GM19455 (cell line): Measurements from ENCODE around the gene SIK3.
A peak's percentile ranks its signal among the peaks of the same experiment; 100 is the strongest.

Source experiments
- ATAC-seq: cut with Tn5 transposase; IDR thresholded peaks from one replicate; pipeline ENCODE4 v1.9.1; 2021; ENCODE audit not compliant: unreplicated experiment

SIK3 gene

DNA sequence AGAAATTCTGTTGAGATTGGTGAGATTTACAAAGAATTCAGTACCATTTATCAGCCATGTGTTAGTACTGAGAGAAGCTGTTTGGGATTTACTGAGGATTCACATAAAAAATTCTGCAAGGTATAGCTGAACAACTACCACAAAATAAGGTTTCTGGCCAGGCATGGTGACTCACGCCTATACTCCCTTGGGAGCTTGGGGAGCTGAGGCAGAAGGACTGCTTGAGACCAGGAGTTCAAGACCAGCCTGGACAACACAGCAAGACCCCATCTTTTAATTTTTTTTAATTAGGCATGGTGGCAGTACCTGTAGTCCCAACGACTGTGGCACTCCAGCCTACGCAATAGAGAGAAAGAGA is 86.7 kb downstream of the SIK3 start:
- ATAC-seq, result no peak

DNA sequence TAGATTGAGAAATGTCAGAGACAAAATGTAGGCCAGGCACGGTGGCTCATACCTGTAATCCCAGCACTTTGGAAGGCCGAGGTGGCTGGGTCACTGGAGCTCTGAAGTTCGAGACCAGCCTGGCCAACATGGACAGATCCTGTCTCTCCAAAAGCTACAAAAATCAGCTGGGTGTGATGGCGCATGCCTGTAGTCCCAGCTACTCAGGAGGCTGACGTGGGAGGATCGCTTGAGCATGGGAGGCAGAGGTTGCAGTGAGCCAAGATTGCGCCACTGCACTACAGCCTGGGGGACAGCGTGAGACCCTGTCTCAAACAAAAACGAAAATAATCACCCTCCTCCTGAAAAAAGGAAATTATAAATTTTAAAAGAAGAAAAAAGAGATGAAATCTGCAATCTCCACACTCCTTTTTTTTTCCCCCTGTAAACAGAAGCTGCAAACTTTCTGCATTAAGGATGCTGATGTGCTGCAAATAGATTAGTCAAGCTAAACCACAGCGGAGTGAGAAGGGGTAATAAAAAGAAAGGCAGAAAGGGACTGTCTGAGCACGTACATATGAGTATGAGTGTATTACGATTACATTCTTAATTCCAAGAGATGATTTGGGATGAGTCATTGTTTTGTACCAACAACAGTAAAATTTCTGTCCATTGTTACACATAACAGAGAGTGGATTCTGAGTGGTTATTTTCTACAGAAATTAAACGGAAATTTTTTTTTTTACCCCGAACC is 87.3 kb downstream of the SIK3 start:
- no peak for ATAC-seq

DNA sequence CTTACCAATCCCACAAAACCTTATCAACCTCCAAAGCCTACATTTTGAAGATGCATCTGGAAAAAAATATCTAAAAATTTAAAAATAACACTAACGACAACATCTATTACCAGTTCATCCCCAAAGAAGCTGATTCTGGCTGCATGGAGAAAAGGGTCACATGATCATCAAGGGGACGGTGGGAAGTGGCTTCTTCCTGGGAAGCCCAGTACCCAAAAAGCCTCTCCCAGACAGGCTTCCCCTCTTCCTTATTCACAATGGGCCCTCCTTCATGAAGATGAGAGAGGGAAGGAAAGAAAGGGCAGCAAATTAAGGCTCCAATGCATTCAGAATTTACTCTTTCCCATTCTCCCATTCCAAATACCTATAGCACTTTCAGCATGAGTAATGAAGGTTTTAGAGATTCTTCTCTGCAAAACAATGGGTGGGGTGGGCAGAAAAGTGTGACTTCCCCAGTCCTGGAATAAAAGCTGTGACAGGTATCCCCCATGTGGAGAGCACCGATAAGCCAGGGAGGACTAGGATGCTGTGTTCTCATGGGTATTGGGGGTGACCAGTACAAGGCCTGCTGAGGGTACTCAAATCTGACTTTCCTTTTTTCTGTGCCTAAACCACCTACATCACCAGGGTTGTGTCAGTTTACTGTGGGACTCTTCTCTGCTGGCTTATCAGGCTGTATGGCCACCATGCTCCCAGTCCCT is 88.2 kb downstream of the SIK3 start:
- ATAC-seq, result no peak

DNA sequence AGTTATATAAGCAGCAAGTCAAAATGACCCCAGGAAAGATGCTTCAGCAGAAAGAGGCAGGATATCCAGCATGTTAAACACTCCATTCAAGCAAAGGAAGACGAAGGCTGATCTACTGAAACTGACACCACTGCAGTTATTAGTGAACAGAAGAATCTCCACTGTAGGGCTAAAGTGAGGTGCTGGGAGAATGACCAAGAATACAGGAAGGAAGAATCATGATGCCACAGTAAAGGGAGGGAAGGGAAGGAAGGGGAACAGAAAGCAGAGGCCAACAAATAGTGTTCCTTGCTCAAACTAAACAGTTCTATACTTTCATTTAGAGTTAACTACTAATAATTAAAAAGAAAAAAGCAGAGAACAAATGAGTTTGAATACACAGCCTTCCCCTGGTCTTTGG is 92.5 kb downstream of the SIK3 start:
- ATAC-seq, result no peak

DNA sequence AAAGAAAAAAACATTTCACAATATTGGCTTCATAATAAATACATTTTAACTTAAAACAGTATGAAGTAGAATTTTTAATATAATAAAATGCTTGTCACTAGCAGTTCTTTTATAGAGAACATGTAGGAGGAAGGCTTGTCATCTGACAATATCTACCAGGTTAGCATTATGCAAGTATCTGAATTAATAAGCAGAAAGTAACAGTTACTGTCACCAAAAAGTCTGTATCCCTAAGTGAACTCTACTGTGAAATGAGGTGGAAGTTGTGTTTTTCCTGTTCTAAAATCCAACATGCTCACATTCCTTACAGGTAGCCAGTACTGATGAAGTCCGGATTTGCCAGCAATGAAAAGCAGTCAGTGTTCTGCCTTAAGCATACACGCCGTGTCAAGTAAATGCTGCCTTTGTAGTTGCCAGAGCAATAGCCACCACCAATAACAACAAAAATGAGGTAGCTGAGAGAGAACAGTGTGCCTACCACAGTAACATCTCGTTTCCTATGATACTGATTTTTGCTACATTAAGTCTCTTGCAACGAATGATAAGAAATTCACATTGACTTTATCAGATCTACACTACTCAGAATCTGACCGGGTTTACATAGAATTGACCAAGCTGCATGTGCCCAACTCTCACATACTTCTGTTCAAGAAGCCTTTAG is 95.5 kb downstream of the SIK3 start:
- ATAC-seq, result no peak

DNA sequence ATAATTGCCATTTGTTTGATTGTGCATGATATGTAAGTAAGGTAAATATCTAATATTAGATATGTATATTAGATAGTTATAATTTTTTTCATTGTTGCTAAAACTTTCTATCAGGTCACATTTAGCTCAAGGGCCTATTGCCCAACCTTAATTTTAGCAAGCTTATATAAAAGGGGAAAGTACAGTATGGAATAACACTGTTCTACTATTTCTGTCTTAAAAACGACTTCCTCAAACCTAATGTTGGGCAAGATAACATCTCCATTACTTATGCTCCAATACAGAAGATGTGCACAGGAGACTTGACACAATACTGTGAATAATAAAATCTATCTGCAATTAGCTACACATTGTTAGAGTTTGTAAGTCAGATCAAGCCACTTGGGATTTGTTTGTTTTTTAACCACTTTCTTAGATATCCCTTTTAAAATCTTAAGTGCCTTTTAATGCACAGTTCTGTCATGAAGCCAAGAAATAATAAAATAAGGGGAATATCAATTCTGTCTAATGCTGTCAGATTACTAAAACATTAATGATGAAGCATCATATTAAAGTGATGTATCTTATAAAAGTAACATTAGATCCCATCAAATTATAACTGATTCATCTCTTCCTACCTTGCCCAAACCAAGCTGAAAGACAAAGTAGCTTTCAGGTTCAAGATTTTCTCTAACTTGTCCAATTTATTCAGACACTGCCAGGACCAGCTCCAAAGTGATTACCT is 98.1 kb downstream of the SIK3 start:
- ATAC-seq, result no peak

DNA sequence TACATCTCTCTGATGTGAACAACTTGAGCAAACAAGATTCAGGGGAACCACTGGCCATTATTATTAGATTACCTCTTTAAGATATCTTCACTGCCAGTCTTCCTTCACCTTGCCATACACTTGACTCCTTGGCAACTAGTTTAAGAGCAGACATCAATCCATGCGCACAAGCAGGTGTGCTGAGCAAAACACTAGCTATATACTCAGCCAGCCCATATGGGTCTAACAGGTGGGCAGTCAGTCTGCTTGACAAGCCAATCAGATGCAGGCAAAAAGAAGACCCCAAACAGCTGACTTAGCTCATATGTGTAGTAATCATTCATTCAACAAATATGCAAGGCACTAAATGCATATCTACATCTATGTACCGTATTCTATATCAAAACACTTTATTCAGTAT is 101.2 kb downstream of the SIK3 start:
- no peak for ATAC-seq

DNA sequence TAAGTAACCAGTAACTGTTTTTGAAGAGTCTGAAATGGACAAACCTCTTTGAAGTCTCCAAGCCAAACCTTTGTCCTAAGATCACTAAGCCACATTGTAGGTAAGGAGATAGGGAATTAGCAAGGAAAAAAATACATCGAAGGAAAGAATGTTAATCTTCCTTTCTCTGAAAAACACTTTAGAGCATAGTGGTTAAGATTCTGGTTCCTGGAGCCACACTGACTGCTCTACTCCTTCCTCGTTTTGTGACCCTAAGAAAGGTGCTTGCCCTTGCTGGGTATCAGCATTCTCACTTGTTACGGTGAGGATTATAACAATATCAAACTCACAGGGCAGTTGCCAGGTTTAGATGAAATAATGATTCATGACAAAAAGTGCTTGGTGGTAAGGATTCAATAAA is 104.0 kb downstream of the SIK3 start:
- no peak for ATAC-seq

DNA sequence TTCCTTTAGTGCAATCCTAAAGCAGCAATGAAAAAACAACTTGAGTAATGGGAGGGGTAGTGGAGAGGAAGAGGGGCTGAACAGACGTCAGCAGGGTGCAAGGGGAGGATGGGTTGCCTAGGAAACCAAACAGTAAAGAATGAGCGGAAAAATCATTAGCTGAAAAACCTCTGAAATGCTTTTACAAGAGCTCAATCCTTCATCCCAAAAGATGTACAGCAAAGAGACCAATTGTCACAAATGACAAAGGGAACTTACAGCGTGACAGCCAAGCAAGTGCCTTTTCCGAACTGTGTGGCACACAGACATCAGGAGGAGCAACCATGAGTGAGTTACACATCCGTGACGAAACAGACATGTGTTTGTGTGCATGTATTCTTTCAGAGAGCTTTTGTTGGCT is 104.6 kb downstream of the SIK3 start:
- no peak for ATAC-seq

DNA sequence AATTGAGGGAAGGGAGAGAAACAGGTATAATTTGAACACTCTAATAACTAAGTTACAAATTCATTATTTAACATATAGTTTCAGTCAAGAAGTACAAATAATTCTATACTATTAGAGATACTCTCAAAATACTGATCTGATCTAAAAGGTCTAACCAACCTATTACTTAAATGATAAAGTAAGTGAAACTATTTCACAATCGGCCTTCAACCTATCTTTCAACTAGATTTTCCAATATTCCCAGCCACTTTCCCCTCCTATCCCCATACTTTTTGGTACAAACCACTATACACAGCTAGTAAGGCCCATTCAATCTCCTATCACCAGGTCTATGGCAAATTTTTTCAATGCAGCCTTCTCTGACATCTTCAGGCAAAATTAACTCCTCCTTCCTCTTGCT is 106.7 kb downstream of the SIK3 start:
- no peak for ATAC-seq

DNA sequence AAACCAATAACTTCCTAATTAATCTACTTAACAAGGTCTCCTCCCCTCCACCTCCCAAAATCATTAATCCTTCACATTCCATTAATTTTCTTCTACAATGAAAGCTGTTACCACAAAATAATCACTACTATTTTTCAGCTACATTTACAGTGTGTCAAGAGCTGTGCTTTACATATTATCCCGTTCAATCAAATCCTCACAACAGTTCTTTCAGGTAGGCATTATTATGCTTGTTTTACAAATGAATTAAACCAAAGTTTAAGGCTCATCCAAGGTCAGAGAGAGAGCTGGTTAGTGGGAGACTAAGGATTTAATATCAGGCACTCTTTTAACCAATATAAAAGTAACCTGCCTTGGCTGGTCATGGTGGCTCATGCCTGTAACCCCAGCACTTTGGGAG is 107.4 kb downstream of the SIK3 start:
- ATAC-seq, result no peak

DNA sequence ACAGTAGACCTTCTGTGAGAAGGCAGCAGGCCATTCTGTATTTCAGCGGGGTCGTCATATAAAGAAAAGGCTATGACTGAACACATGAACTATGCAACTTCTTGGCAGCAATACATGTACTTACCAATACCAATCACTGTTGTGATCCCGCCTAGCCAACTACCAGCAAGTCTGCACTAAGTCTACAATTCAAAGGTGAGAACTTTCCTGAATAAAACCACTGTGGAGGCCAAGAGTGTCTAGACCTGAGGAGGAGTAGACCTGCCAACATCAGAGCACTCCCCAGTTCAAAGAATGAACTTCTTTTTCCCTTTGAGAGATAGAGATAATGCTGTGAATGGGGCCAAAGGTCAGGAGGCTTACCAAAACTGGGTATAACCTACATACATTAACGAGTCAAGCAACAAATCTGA is 108.2 kb downstream of the SIK3 start:
- ATAC-seq, result no peak

DNA sequence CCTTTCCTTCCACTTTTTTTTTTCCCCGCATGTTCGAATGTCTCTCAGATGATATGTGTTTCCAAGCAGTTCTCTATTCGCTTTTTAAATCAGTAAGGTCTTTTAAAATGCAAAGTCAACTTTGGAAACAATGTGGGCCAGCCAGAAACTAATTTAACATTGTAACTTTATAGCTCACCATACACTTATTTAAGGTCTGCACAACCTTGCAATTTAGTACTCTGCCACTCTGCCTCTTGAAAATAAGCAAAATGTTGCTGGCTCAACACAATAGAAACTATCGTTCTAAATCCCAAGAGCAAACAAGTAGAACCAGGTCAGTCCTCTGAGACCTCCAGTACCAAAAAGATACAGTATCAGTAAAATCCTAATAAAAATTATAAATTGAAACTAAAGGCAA is 109.0 kb downstream of the SIK3 start:
- no peak for ATAC-seq

DNA sequence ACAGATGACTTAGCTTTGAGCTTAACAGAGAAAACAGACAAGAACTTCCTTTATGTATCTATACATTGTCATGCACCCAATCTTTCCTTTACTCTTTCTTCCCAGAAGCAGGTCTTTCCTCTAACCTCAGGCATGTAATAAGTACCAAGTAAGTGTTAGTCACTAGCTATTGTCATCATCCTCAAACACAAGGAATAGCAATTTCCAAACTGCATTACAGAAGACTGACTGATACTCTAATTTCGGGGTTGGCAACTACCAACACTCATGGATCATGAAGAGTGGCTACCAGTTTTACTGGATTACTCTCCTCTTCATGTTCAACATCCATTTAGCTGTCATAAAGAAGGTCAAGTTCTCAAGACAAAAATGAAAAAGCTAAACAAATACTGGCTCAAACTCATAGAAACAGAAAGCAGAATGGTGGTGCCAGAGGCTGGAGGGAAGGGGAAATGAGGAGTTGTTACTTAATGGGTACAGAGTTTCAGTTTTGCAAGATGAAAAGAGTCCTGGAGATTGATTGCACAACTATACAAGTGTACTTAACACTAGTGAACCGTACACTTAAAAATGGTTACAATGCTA is 111.6 kb downstream of the SIK3 start:
- ATAC-seq, result peak; percentile 60

DNA sequence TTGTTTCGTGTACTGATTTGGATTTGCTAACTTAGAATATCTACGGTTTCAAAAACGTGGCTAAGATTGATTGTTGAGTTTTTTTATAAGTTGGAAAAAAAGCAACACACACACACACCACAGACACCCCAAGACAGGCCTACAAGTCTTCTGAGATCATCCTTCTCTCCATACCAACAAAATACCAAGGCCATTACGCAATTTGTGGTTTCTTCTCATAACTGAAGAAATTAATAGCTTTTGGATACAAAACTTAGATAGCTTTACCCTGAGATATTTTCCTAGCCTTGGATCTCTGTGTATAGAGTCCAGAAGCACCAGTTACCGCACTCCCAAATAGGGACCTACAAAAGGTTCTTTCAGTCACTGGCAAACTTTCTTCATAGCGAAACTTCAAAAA is 113.6 kb downstream of the SIK3 start:
- ATAC-seq, result no peak

DNA sequence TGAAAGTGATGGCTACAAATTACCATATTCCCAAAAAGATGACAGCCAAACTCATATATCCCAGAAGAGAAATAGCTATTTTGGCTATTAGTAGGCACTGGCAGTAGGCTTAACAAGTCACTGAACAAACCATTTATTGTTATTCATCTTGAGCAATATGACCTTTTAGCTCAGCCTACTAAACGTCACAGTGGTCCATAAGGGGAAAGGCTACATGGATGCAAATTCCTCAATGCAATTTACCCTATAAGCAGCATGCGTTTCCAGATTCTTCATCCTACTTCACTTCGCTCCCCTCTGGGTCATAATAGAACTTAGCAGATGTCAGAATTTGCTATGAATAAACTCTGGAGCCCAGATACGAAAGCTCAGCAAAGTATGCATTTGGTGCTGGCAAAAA is 114.0 kb downstream of the SIK3 start:
- no peak for ATAC-seq

DNA sequence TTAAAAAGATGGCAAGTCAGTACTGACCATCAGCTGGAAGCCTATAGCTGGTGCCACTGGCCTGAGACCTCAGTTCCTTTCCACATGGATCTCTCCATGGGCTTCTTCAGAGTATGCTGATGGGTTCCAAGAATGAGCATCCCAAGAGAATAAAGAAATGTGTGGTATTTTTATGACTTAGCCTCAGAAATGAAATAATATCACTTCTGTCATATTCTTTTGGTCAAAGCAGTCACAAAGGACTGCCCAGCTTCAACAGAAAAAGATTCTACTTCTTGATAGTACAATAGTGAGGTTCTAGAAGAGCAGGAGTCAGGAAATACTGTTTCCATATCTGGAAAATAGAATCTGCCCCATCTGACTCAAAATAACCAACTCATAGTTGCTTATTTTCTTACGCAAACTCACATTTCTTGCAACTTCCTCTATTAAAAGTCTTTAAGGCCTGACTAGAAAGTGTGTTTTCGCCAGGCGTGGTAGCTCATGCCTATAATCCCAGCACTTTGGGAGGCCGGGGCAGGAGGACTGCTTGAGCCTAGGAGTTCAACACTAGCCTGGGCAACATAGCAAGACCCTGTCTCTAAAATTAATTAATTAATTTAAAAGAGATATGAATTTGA is 116.9 kb downstream of the SIK3 start:
- ATAC-seq, result no peak

DNA sequence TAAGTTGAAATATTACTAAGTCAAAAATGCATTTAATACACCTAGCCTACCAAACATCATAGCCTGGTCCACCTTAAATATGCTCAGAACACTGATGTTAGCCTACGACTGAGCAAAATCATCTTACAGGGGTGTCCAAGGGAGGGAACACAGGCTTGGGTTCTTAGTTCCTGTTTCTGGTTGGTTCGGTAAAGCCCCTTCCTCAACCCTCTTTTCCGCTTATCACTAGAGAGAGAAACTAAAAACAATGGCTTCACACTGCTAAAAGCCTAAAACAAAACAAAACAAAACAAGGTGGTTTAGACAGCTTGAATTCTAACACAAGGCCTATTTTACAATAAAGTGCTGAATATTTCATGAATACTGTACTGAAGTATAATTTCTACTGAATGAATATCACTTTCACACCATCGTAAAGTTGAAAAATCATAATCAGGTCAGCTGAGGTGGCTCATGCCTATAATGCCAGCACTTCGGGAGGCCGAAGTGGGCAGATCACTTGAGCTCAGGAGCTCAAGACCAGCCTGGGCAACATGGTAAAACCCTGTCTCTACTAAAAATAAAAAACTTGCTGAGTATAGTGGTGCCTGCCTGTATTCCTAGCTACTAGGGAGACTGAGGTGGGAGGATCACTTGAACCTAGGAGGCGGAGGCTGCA is 118.0 kb downstream of the SIK3 start:
- ATAC-seq, result peak; percentile 82

DNA sequence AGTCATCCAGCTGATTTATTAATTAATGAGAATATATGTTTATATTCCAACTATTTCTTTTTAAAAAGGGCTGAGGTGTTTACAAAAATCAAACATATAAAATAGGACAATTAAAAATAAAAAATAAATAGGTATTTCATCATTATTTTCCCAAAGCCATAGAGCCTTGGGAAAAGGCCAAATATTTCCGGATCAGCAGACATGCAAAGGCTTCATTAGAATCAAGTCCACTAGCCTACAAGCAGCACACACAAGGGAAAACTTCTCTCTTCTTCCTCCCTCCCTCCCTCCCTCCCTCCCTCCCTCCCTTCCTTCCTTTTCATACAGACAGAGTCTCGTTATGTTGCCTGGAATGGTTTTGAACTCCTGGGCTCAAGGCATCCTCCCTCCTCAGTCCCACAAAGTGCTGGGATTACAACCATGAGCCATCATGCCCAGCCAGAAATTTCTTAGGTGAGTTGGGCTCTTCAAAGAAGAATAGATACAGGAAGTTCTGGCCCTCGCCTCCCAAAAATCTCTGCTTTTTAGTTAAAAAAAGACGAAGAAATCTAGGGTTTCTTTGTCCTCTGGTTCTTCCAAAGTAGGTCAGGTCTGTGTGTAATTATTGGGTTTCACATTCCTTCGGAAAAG is 121.2 kb downstream of the SIK3 start:
- ATAC-seq, result no peak

DNA sequence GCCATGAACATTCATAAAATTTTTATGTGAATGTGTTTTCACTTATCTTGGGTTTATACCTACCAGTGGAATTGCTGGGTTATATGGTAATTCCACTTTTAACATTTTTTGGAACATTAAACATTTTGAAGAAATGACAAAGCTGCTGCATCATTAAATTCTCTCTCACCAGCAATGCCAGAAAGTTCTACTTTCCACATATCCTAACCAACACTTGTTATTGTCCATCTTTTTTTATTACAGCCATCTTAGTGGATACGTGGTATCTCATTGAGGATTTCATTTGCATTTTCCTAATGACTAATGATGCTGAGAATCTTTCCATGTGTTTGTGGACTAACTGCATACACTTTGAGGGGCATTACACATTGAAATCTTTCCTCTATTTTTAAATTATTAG is 122.6 kb downstream of the SIK3 start:
- no peak for ATAC-seq
